ENCODE results near the gene SLC12A8.

GRCh38 chr3:125072301-125072700 is 140.2 kb downstream of the SLC12A8 start:
- no peak for TF ChIP-seq CTCF (conservative IDR thresholded peaks at IDR 0.05)
- no peak for TF ChIP-seq EZH2 (IDR thresholded peaks at IDR 0.05; ENCODE audit: low read depth)

Measured in PC-9 (cell line).